ENCODE data around the gene TFG. TPM values are rescaled to one million over a fixed set of nuclear protein-coding genes. Genes with fewer than 3 reads are reported as not detected.

TFG gene
- total and polyA plus RNA-seq, 8 donors: 28.5 to 49.5 (median 38.6) TPM

GRCh38 chr3:100708644-100708988, 678 bp upstream of the TFG start:
- Histone ChIP-seq H3K27ac (peak overlapping the region; percentile 88 to 97 (median 96)), H3K9me3 (no peaks in the 10 kb centered on the region), H3K4me1 (peaks cover 0 to 17% (median 9%) of the 10 kb centered on the region in 3 donors), H3K4me3 (peak overlapping the region in 3 of 4 donors; percentile 34 to 77 (median 66)), H3K36me3 (peaks cover 0 to under 1% (median 0%) of the 10 kb centered on the region in 3 donors), H3K27me3 (no peaks in the 10 kb centered on the region)
- no peak for TF ChIP-seq CTCF (IDR thresholded peaks at IDR 0.05)
- FAIRE-seq (no peak), ATAC-seq (no peak), DNase-seq (no peak)
- intact Hi-C loops (cut with DNase I): no loop called here
- WGBS, 2 donors: 77 to 86% methylated on average over 3 of the region's 3 CpGs

- 0 to 2% methylated on average over 19 to 22 of the region's 23 CpGs for WGBS, 2 donors
- peaks cover 0 to 13% (median 0%) of the 10 kb centered on the region in 3 donors for H3K36me3 ChIP-seq
- H3K27ac ChIP-seq: peak overlapping the region; percentile 88 to 97 (median 96)
- ATAC-seq (peak; percentile 12 to 41 (median 31)), DNase-seq (peak; percentile 13 to 78 (median 47)), FAIRE-seq (no peak)
- intact Hi-C loops (cut with DNase I): loop anchor here in 1 of 3 donors (10.0 kb wide), 1 partner anchor 255 kb away; no protein-coding TSS in a partner anchor
- peaks cover 0 to 17% (median 9%) of the 10 kb centered on the region in 3 donors for H3K4me1 ChIP-seq
- peak overlapping the region; percentile 49 to 77 (median 65) for H3K4me3 ChIP-seq
- H3K27me3 ChIP-seq: no peaks in the 10 kb centered on the region
- H3K9me3 ChIP-seq: no peaks in the 10 kb centered on the region
- no peak for TF ChIP-seq CTCF (IDR thresholded peaks at IDR 0.05)
Measured at GRCh38 chr3:100709842-100710260, 557 bp downstream of the TFG start.

GRCh38 chr3:100710261-100710968, 1.1 kb downstream of the TFG start:
- DNase-seq (peak in 2 of 6 donors; percentile 20 to 24), ATAC-seq (peak in 3 of 4 donors; percentile 3 to 9 (median 3)), FAIRE-seq (no peak)
- H3K9me3 ChIP-seq: no peaks in the 10 kb centered on the region
- intact Hi-C loops (cut with DNase I): loop anchor here in 1 of 3 donors (10.0 kb wide), 1 partner anchor 256 kb away; no protein-coding TSS in a partner anchor
- TF ChIP-seq CTCF (IDR thresholded peaks at IDR 0.05): no peak
- peak overlapping the region; percentile 88 to 97 (median 96) for H3K27ac ChIP-seq
- H3K4me1 ChIP-seq: peaks cover 0 to 17% (median 9%) of the 10 kb centered on the region in 3 donors
- no peaks in the 10 kb centered on the region for H3K27me3 ChIP-seq
- H3K4me3 ChIP-seq: peak overlapping the region; percentile 49 to 77 (median 65)
- H3K36me3 ChIP-seq: peaks cover 0 to 19% (median 0%) of the 10 kb centered on the region in 3 donors
- 8 to 10% methylated on average over 8 of the region's 8 CpGs for WGBS, 2 donors

- no peak for TF ChIP-seq CTCF (IDR thresholded peaks at IDR 0.05)
- peaks cover 0 to 33% (median 28%) of the 10 kb centered on the region in 3 donors for H3K4me1 ChIP-seq
- intact Hi-C loops (cut with DNase I): loop anchor here in 1 of 3 donors (10.0 kb wide), 1 partner anchor 260 kb away; no protein-coding TSS in a partner anchor
- peaks cover 0 to 19% (median 0%) of the 10 kb centered on the region in 3 donors for H3K36me3 ChIP-seq
- ATAC-seq (no peak), FAIRE-seq (no peak), DNase-seq (no peak)
- H3K27me3 ChIP-seq: no peaks in the 10 kb centered on the region
- no peak overlapping the region for H3K4me3 ChIP-seq
- no peaks in the 10 kb centered on the region for H3K9me3 ChIP-seq
- no peak overlapping the region for H3K27ac ChIP-seq
Measured at GRCh38 chr3:100715176-100715575, 5.9 kb downstream of the TFG start.

GRCh38 chr3:100717063-100717462, 7.8 kb downstream of the TFG start:
- intact Hi-C loops (cut with DNase I): loop anchor here in 1 of 3 donors (10.0 kb wide), 1 partner anchor 262 kb away; no protein-coding TSS in a partner anchor
- Histone ChIP-seq H3K27me3 (no peaks in the 10 kb centered on the region), H3K36me3 (peaks cover 0 to 35% (median 0%) of the 10 kb centered on the region in 3 donors), H3K4me1 (peaks cover 0 to 18% (median 18%) of the 10 kb centered on the region in 3 donors), H3K4me3 (no peak overlapping the region), H3K27ac (no peak overlapping the region), H3K9me3 (no peaks in the 10 kb centered on the region)
- no peak for ATAC-seq
- no peak for TF ChIP-seq CTCF (IDR thresholded peaks at IDR 0.05)
- DNase-seq: no peak
- WGBS, 2 donors: 41 to 45% methylated on average over 2 of the region's 2 CpGs
- FAIRE-seq: no peak
